HG02678 (cell line): ENCODE measurements around the gene DAP.
A peak's percentile ranks its signal among the peaks of the same experiment; 100 is the strongest.
"Not testable (repeated sequence)": the region's sequence is repeated elsewhere in the genome, so short reads cannot be mapped to it uniquely, and the experiment has no call there.

Experiments
- ATAC-seq: cut with Tn5 transposase; IDR thresholded peaks from one replicate; pipeline ENCODE4 v1.9.1; 2021; ENCODE audit warnings: mild to moderate bottlenecking, moderate library complexity; ENCODE audit not compliant: unreplicated experiment

DAP gene, protein sequence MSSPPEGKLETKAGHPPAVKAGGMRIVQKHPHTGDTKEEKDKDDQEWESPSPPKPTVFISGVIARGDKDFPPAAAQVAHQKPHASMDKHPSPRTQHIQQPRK

GRCh38 chr5:10761185-10761932 is at the start of gene DAP:
Gene DAP (minus strand): TSS chr5:10761234. CDS start chr5:10761068, 166 bp downstream.
- ATAC-seq = peak; percentile 74

GRCh38 chr5:10808347-10809226 is 47.6 kb upstream of the DAP start:
- ATAC-seq = no peak

GRCh38 chr5:10801931-10802666 is 41.1 kb upstream of the DAP start:
- no peak for ATAC-seq

GRCh38 chr5:10800852-10801251 is 39.8 kb upstream of the DAP start:
- ATAC-seq = no peak

- no peak for ATAC-seq
Observed at GRCh38 chr5:10797261-10797660, 36.2 kb upstream of the DAP start.

- ATAC-seq = no peak
Observed at GRCh38 chr5:10793785-10794184, 32.8 kb upstream of the DAP start.

- no peak for ATAC-seq
Observed at GRCh38 chr5:10792336-10792735, 31.3 kb upstream of the DAP start.

DNA sequence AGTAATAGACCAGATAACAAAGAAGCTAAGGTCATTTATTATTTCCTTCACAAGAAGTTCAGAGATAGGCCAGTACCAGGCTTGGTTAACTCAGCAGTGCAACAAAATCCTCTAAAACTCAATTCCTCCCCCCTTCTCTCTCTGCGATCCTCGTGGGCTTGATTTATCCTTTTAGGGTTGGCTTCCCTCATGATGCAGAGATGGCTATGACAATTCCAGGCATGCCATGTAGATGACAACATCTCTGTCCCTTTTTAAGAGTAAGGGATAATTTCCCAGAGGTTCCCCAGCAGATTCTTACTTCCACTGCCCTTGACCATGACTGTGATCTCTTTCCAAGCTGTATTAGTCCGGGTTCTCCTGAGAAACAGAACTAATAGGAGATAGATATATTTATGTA is 28.7 kb upstream of the DAP start:
- ATAC-seq = no peak

- no peak for ATAC-seq
Observed at GRCh38 chr5:10789021-10789420, 28.0 kb upstream of the DAP start.

DNA sequence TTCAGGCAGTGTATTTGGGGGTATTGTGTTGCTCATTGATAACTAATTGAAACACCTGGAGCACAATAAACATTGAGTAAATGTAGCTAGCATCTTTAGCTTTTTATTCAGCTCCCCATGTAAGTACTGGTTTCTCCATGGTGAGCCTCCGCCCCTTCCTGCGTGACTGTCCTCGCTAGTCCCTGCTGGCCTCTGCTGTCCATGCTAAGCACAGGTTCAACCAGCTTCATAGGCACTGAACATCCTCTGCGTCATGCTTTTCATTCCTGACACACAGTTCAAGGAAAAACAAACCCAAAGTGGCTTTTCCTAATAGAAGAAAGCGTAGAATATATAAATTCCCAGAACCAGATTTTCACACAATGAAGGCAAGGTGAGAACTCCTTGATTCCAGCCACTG is 27.3 kb upstream of the DAP start:
- no peak for ATAC-seq

GRCh38 chr5:10786835-10787234 is 25.8 kb upstream of the DAP start:
- no peak for ATAC-seq

DNA sequence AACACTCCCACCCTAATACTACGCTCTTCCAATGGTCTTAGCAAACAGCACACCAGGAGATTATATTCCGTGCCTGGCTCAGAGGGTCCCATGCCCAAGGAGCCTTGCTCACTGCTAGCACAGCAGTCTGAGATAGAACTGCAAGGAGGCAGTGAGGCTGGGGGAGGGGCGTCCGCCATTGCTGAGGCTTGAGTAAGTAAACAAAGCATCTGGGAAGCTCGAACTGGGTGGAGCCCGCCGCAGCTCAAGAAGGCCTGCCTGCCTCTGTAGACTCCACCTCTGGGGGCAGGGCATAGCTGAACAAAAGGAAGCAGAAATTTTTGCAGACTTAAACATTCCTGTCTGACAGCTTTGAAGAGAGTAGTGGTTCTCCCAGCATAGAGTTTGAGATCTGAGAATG is 19.2 kb upstream of the DAP start:
- ATAC-seq = not testable (repeated sequence)

DNA sequence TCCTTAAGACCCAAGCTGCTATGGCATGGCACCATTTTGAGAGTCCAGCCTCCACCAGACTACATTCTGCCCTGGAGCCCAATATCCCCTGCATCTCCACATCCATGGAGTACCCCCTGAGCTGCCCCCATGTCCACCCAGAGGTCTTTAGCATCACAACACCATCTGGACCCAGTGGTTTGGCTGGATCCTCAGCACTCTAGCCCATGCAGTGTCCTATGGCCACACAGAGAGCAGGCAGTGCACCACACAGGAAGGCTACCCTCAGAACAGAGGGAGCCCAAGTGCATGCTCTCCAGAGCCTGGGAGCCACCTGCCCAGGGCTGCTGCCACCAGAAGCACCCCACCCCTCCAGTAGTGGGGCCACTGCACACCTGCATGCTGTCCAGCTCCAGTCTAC is 18.6 kb upstream of the DAP start:
- ATAC-seq = no peak

GRCh38 chr5:10778179-10778910 is 17.3 kb upstream of the DAP start:
- ATAC-seq = no peak

DNA sequence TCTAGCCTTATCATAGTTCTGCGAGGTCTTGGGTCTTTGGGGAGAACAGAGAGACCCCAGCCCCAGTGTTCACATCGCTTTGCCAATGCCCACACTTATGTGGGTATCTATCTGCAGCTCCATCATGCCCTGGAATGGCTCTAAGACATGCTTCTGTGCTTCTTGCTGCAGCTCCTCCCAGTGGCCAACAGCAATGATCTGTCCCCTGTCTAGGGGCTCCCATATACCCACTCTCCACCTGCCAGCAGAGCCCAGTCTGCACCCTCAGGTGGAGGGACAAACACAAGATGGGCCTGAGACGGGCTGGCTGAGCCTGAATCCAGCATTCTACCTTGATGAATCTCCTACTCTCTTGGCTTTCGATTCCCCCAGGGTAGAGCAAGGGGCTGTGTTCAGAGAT is 14.6 kb upstream of the DAP start:
- ATAC-seq = no peak

DNA sequence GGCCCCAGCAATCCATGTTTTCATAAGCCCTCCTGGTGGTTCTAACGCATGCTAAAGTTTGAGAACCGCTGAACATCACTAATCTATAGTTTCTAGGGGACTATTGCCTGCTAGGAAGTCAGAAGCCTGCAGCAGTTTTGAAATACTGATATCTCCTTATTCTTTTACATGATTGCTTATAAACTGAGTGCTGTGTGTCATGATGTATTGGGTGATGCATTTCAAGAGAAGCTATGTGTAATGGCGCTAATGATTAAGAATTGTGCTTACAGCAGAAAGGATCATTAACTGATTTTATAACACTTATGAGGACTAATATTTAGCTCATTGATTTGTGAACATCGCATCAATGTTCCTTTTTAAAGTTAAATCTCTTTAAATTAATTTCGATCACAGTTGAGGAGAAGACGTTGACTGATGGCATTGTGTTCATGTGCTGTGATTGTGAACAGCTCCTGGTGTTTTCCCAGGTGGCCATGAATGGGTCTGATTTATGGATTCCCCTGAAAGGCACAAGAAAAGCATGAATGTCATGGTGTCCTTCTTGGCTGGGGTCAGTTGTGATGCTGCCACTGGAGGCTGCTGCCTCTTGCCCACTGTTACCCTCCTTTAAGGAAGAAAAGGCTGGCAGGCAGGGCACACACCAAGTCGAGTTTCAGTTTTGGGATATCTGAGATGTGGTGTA is 12.0 kb upstream of the DAP start:
- ATAC-seq = no peak

GRCh38 chr5:10768328-10768899 is 7.4 kb upstream of the DAP start:
- ATAC-seq = no peak

- ATAC-seq = no peak
Observed at GRCh38 chr5:10762776-10763500, 1.9 kb upstream of the DAP start.
